Right renal cortex interstitium (tissue), 3 donors: Measurements from ENCODE around the gene VAV2. TPM values are rescaled to one million over a fixed set of nuclear protein-coding genes. Genes with fewer than 3 reads are reported as not detected.

Experiments
- DNase-seq, 3 donors: peaks; one replicate each; pipeline ENCODE4 v3.0.0-alpha.2; 2013; ENCODE audit warnings: low read depth in 3 of 3, low spot score in 2 of 3
- polyA plus RNA-seq, 3 donors: library from polyadenylated mRNA; unstranded; fragments of 120-200 nt; gene quantifications; one replicate each; pipeline ENCODE4 v1.2.1, GENCODE V29; 2013; ENCODE audit not compliant: insufficient read length in 3 of 3

Gene VAV2
- polyA plus RNA-seq, 3 donors: 34.2 to 34.8 (median 34.8) TPM

GRCh38 chr9:133943781-133944745, 48.1 kb downstream of the VAV2 start:
- no peak for DNase-seq

GRCh38 chr9:133943036-133943780, 48.9 kb downstream of the VAV2 start:
- DNase-seq: no peak

DNA sequence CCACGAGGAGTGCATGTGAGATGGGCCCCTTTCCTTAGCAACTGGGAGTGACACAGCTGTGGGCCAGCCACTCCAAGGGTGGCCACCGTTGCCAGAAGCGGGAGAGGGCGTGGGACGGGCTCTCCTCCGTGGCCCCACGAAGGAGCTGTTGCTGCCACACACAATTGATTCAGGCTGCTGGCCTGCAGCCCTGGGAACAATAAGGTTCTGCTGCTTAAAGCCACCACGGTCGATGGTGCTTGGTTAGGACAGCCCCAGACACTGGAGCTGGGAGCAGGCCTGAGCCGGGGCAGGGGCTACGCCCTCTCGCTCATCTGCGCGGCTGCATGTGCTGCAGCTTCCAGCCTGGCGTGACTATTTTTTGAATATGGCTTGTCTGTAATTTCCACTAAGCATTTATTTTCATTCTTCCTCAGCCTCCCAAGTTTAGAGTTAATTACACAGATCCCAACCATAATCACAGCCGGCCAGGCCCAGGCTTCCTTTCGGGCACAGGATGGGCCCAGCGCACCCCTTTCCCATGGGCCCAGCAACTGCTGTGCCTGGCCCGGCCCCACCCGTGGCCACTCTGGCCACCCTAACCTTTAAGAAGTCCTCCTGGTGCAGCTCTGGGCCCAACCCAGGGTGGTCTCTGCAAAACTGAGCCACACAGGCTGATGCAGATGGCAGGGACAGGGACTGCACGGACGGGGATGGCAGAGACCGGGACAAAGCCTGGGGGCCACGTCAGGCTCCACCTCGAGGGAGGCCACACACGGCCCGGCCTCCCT, 49.7 kb downstream of the VAV2 start:
- no peak for DNase-seq

- DNase-seq: no peak
Measured at GRCh38 chr9:133939845-133940244, 52.3 kb downstream of the VAV2 start.

- DNase-seq: no peak
Measured at GRCh38 chr9:133939171-133939785, 52.8 kb downstream of the VAV2 start.

DNA sequence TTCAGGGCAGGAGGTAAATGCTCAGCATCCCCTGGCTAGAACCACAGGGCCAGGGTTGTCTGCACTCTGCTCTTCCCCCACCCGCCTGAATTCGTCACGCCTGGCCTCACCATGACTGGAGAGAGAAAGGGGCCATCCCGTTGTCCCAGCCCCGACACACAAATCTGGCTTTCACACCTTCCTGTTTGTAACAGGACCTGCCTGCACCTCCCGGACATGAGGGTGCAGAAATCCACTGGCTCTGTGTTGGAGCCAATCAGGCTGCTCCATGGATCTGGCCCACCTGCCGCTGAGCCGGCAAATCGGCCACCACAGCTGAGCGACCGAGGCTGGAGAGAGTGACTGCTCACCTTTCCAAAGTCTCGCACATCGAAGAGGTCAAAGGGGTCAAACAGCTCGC, 53.4 kb downstream of the VAV2 start:
- DNase-seq: no peak

DNA sequence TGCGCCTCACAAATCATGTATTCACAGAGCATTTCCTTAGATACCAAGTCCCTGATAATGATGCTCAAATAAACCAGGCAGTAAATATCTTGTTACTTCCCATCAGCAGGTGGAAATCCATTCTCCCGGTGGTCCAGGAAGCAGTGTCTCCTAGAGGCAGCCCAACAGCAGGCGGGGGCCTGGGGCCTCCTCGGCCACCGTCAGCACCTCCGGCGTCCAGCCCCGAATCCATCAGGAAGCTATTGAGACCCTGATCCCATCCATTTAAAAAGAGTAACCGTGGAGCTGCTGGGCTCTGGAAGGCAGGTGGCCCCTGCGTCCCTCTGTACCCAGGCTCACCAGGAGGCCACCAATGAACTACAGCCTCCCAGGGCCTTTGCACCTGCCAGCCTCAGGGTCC, 54.0 kb downstream of the VAV2 start:
- no peak for DNase-seq

- no peak for DNase-seq
Measured at GRCh38 chr9:133937120-133937519, 55.0 kb downstream of the VAV2 start.

GRCh38 chr9:133935328-133936005, 56.7 kb downstream of the VAV2 start:
- no peak for DNase-seq

DNA sequence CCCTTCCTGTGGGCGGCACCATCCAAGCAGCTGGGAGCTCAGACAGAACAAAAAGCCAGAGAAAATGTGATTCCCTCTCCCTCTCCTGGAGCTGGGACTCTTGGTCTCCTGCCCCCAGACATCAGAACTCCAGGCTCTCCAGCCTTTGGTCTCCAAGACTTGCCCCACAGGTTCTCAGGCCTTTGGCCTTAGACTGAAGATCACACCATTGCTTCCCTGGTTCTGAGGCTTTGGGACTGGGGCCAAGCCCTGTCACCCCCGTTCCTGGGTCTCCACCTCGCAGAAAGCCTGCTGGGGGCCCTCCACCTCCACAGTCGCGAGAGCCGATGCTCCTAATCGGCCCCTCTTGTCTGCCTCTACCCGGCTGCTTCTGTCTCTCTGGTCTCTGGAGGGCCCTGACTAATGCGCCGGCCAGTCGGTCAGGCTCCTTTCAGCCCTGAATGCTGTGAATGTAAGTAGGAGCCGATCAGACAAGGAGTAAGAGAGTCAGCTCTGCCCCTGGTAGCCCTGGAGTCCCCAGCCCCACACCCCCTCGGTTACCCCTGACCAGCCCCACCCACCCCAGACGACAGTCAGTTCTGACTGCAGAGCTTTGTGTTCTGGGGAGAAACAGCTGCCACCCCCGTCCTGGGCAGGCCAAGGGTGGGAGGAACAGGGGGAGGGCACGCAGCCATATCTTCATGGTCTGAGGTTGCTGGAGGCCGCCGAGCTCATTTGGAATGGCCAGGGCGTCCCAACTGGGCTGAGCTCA, 57.5 kb downstream of the VAV2 start:
- no peak for DNase-seq

- no peak for DNase-seq
Measured at GRCh38 chr9:133933426-133934026, 58.6 kb downstream of the VAV2 start.

- DNase-seq: no peak
Measured at GRCh38 chr9:133932633-133933032, 59.5 kb downstream of the VAV2 start.

DNA sequence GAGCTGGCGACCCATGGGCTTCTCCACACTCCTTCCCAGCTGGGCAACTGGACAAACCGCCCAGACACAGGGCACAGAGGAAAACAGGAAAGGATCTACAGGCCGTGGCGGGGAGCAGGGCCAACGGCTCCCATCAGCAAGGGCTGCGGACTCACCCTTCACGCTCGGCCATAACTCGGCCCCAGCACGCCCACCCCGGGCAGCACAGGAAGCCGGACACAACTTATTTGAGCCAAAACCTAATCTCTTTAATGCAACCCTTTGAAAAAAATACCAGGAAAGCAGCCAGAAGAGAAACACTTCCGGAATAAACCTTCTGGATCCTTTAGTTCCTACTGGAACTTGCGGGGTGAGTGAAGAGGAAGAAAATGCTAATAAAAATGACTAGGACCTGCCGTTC, 59.9 kb downstream of the VAV2 start:
- no peak for DNase-seq

GRCh38 chr9:133930682-133931485, 61.2 kb downstream of the VAV2 start:
- no peak for DNase-seq

DNA sequence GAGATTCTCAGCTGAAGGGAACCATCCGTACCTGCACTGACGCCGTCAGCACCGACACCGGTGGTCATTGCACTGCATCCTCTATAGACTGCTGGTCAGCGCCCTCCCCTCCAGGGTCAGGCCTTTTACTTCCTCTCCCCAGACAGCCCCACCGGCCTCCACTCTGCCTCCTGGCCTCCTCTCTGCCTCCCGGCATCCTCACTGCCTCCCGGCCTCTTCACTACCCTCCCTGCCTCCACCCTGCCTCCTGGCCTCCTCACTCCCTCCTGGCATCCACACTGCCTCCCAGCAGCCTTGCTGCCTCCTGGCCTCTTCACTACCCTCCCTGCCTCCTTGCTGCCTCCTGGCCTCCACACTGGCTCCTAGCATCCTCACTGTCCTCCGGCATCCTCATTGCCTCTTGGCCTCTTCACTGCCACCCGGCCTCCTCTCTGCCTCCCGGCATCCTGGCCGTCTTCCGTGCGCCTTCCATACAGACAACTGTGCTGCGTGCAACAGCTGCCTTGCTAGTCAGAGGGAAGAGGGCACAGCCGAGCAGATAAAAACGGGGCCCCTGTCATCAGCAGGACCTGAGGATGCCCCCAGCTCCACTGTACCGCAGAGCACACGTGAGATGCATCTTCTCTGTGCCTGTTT, 62.0 kb downstream of the VAV2 start:
- DNase-seq: no peak

- DNase-seq: no peak
Measured at GRCh38 chr9:133929599-133929998, 62.5 kb downstream of the VAV2 start.

DNA sequence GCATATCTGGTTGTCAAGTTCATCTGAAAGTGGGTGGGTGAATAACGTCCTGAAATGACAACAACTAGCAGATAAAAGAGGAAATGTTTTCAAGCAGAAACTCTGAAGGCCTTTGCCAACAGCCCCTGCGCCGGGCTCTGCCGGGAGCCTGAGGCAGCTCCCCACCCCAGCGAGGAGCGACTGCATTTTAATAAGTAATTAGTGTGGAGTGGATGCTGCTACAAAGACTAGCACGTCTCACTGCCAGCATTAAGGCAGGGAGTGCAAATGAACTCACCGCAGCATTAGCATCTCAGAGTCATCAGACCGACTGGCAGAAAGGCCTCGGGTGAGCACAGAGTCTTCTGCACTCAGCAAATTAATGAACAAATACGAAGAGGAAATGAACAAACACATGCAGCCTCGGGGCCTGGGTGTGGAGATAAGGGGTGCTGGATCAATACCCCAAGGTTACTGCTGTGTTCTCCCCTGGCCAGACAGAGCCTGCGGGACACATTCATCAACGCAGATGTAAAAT, 63.8 kb downstream of the VAV2 start:
- DNase-seq: no peak
